ENCODE results near the gene SYNDIG1L.

DNA sequence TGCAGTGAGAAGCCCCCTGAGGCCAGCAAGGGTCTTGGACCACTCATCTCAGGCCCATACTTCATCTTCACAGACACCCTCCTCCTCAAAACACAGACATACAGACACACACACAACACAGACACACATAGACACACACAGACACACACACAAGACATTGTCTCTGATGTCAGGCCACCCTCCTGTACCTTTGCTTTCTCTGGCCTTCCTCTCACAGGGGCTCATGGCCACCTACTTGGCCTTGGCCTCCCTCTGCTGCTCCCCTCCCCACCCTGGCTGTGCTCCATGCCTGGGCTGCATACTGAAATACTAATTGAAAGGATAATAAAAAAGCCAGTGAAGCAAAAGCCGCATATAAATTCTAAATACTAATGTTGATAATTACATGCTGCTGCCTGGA lies 1.6 kb upstream of the SYNDIG1L start:
- TF ChIP-seq, protein P1, sequence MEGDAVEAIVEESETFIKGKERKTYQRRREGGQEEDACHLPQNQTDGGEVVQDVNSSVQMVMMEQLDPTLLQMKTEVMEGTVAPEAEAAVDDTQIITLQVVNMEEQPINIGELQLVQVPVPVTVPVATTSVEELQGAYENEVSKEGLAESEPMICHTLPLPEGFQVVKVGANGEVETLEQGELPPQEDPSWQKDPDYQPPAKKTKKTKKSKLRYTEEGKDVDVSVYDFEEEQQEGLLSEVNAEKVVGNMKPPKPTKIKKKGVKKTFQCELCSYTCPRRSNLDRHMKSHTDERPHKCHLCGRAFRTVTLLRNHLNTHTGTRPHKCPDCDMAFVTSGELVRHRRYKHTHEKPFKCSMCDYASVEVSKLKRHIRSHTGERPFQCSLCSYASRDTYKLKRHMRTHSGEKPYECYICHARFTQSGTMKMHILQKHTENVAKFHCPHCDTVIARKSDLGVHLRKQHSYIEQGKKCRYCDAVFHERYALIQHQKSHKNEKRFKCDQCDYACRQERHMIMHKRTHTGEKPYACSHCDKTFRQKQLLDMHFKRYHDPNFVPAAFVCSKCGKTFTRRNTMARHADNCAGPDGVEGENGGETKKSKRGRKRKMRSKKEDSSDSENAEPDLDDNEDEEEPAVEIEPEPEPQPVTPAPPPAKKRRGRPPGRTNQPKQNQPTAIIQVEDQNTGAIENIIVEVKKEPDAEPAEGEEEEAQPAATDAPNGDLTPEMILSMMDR (IDR thresholded peaks at IDR 0.05; ENCODE audit: low read length), result no peak
- TF ChIP-seq EZH2 (optimal IDR thresholded peaks at IDR 0.05; ENCODE audit: low read depth, low read length) (no peak), EZH2phosphoT487 (IDR thresholded peaks at IDR 0.05; ENCODE audit: low read length) (no peak)
